PC-9 (cell line): ENCODE results near the gene LTC4S. TPM values are rescaled to one million over a fixed set of nuclear protein-coding genes. Genes with fewer than 3 reads are reported as not detected.

Source experiments
- BruUV-seq: library from RNA; stranded (reverse); fragments of 400-500 nt; replicated peaks from 2 replicates; lab custom pipeline; 2021; lab: Mats Ljungman, UMichigan
- CTCF ChIA-PET: fragments of 300-600 bp; sonication (Branson Sonifier 250); formaldehyde crosslinking; loops from one replicate; lab custom pipeline; 2022; ENCODE audit warnings: antibody characterized with exemption; lab: Charles Lee
- POLR2A ChIA-PET: fragments of 300-600 bp; sonication (Branson Sonifier 250); formaldehyde crosslinking; loops from one replicate; lab custom pipeline; 2022; ENCODE audit warnings: antibody characterized with exemption; ENCODE audit not compliant: unreplicated experiment; lab: Charles Lee
- DNase-seq, 2 experiments: peaks; one replicate each; pipeline versions ENCODE4 v3.0.0 to v3.0.0-alpha.2; 2015 to 2022; ENCODE audit warnings: mixed read lengths in 1 of 2
- H2AFZ ChIP-seq: fragments of 200-600 bp; sonication (generic); 2 replicates; pipeline ENCODE4 v1.8.1; 2017; ENCODE audit warnings: antibody characterized with exemption
- H3F3A ChIP-seq: fragments of 200-600 bp; sonication (generic); 2 replicates; pipeline ENCODE4 v1.8.1; 2017; ENCODE audit warnings: antibody characterized with exemption, mild to moderate bottlenecking, low read depth; ENCODE audit not compliant: insufficient read depth
- H3K27ac ChIP-seq: fragments of 200-600 bp; sonication (generic); 2 replicates; pipeline ENCODE4 v1.6.1; 2016; ENCODE audit warnings: mixed run types
- H3K27me3 ChIP-seq: fragments of 200-600 bp; sonication (generic); 2 replicates; pipeline ENCODE4 v1.6.1; 2016; ENCODE audit warnings: low read depth, mixed run types; ENCODE audit not compliant: insufficient read depth
- H3K36me3 ChIP-seq: fragments of 200-600 bp; sonication (generic); 2 replicates; pipeline ENCODE4 v1.6.1; 2016; ENCODE audit warnings: low read depth, mixed run types
- H3K4me1 ChIP-seq: fragments of 200-600 bp; sonication (generic); replicated peaks from 2 replicates; pipeline ENCODE4 v1.6.1; 2016; ENCODE audit warnings: mixed run types; ENCODE audit not compliant: insufficient read depth
- H3K4me2 ChIP-seq: fragments of 200-600 bp; sonication (generic); 2 replicates; pipeline ENCODE4 v1.6.1; 2017; ENCODE audit warnings: mixed run types
- H3K4me3 ChIP-seq: fragments of 200-600 bp; sonication (generic); 2 replicates; pipeline ENCODE4 v1.6.1; 2016; ENCODE audit warnings: mixed run types
- H3K79me2 ChIP-seq: fragments of 200-600 bp; sonication (generic); 2 replicates; pipeline ENCODE4 v1.6.1; 2017; ENCODE audit warnings: low read depth, mixed run types
- H3K9me2 ChIP-seq: fragments of 200-600 bp; sonication (generic); 2 replicates; pipeline ENCODE4 v1.8.1; 2017; ENCODE audit warnings: mild to moderate bottlenecking; ENCODE audit not compliant: insufficient read depth
- H3K9me3 ChIP-seq: fragments of 200-600 bp; sonication (generic); 2 replicates; pipeline ENCODE4 v1.8.1; 2016; ENCODE audit warnings: low read depth; ENCODE audit not compliant: insufficient read depth
- H4K20me1 ChIP-seq: fragments of 200-600 bp; sonication (generic); 2 replicates; pipeline ENCODE4 v1.8.1; 2017; ENCODE audit not compliant: insufficient read depth
- CTCF ChIP-seq: fragments of 200-600 bp; sonication (generic); conservative IDR thresholded peaks from 2 replicates; pipeline ENCODE4 v1.6.1; 2017; ENCODE audit warnings: mixed run types, antibody characterized with exemption, mild to moderate bottlenecking, moderate library complexity
- EZH2 ChIP-seq: fragments of 200-600 bp; sonication (generic); IDR thresholded peaks from 2 replicates; pipeline ENCODE4 v1.8.0; 2017; ENCODE audit warnings: antibody characterized with exemption, low read depth
- intact Hi-C: fragments of 100-400 bp; cut with micrococcal nuclease; formaldehyde crosslinking; loops from one replicate; pipeline ENCODE4 v1.10.0; 2022; ENCODE audit not compliant: unreplicated experiment
- total RNA-seq: library from RNA; stranded (reverse); gene quantifications from 2 replicates; pipeline ENCODE4 v1.2.3, GENCODE V29; 2021

LTC4S gene
- total RNA-seq, 1 experiment from 2014 or later: 9.7 TPM

GRCh38 chr5:179792612-179793467 lies 946 bp upstream of the LTC4S start:
- Histone ChIP-seq H3K79me2 (peaks cover 9% of the 10 kb centered on the region; the same call in 1 of the 2 replicates), H3K4me3 (no peak overlapping the region), H3K27me3 (no peaks in the 10 kb centered on the region), H3K9me2 (no peaks in the 10 kb centered on the region), H3K9me3 (no peaks in the 10 kb centered on the region), H3K4me2 (no peak overlapping the region), H3K27ac (no peak overlapping the region), H4K20me1 (no peaks in the 10 kb centered on the region; the same call in 1 of the 2 replicates), H3F3A (peaks cover 29% of the 10 kb centered on the region), H2AFZ (no peak overlapping the region), H3K4me1 (peaks cover 17% of the 10 kb centered on the region), H3K36me3 (no peaks in the 10 kb centered on the region; the same call in 1 of the 2 replicates)
- ChIA-PET POLR2A (interaction anchor here (0.6 kb wide), 1 partner anchor 13 kb away, joined by 3 read pairs; no protein-coding TSS in a partner anchor), CTCF (no interaction called here)
- intact Hi-C loops: no loop called here
- no TSS peak for BruUV-seq
- DNase-seq: no peak
- TF ChIP-seq CTCF (no peak), EZH2 (no peak)

GRCh38 chr5:179794171-179794570 lies 385 bp downstream of the LTC4S start:
- Histone ChIP-seq H3K27ac (no peak overlapping the region), H3K4me2 (peak overlapping the region; percentile 93), H3F3A (peaks cover 28% of the 10 kb centered on the region), H3K36me3 (no peaks in the 10 kb centered on the region; the same call in 1 of the 2 replicates), H3K4me1 (peaks cover 17% of the 10 kb centered on the region), H3K9me3 (no peaks in the 10 kb centered on the region), H3K79me2 (peaks cover 9% of the 10 kb centered on the region; the same call in 1 of the 2 replicates), H2AFZ (no peak overlapping the region), H3K27me3 (no peaks in the 10 kb centered on the region), H3K9me2 (no peaks in the 10 kb centered on the region), H4K20me1 (no peaks in the 10 kb centered on the region; the same call in none of the 2 replicates), H3K4me3 (no peak overlapping the region)
- TF ChIP-seq CTCF (no peak), EZH2 (no peak)
- intact Hi-C loops: loop anchor here (2.0 kb wide), 1 partner anchor 61 kb away; the partner anchor contains the start of gene MAML1
- BruUV-seq: no TSS peak
- no peak for DNase-seq
- POLR2A ChIA-PET: no interaction called here
- CTCF ChIA-PET: no interaction called here

DNA sequence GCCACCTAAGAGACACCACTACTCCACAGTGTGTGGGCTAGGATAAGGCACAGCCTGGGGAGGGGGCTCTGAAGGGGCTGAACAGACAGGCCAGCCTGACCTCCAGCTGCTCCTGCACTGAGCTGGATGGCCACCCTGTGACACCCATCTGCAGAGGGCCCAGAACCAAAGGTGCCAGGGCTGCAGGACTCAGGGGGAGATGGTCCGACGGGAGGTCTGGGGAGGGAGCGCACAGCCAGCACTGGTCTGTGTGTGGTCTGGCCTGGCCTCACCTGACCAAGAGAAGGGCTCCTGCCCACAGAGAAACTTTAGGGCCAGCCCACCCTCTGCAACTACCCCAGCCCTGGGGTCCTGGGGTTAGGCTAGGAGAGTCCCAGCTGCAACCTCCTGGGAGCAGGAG lies 789 bp downstream of the LTC4S start:
- H3K9me3 ChIP-seq: no peaks in the 10 kb centered on the region
- peaks cover 17% of the 10 kb centered on the region for H3K4me1 ChIP-seq
- no peaks in the 10 kb centered on the region for H3K9me2 ChIP-seq
- H3K4me3 ChIP-seq: peak overlapping the region; percentile 86
- H3F3A ChIP-seq: peaks cover 30% of the 10 kb centered on the region
- H3K4me2 ChIP-seq: peak overlapping the region; percentile 93
- intact Hi-C loops: loop anchor here (2.0 kb wide), 1 partner anchor 62 kb away; the partner anchor contains the start of gene MAML1
- H4K20me1 ChIP-seq: peaks cover under 1% of the 10 kb centered on the region
- H3K79me2 ChIP-seq: peaks cover 9% of the 10 kb centered on the region; the same call in 1 of the 2 replicates
- BruUV-seq: no TSS peak
- H3K27ac ChIP-seq: no peak overlapping the region
- no peaks in the 10 kb centered on the region; the same call in 1 of the 2 replicates for H3K36me3 ChIP-seq
- CTCF ChIA-PET: no interaction called here
- TF ChIP-seq EZH2: no peak
- H3K27me3 ChIP-seq: no peaks in the 10 kb centered on the region
- H2AFZ ChIP-seq: no peak overlapping the region
- POLR2A ChIA-PET: interaction anchor here (0.6 kb wide), 1 partner anchor 1585 kb away, joined by 6 read pairs; no protein-coding TSS in a partner anchor
- no peak for DNase-seq
